ENCODE measurements around the gene STK10.

STK10 gene

GRCh38 chr5:172182291-172182690 is 5.7 kb downstream of the STK10 start:
- no peak for DNase-seq (ENCODE audit: low read depth)
- TF ChIP-seq, protein P1, sequence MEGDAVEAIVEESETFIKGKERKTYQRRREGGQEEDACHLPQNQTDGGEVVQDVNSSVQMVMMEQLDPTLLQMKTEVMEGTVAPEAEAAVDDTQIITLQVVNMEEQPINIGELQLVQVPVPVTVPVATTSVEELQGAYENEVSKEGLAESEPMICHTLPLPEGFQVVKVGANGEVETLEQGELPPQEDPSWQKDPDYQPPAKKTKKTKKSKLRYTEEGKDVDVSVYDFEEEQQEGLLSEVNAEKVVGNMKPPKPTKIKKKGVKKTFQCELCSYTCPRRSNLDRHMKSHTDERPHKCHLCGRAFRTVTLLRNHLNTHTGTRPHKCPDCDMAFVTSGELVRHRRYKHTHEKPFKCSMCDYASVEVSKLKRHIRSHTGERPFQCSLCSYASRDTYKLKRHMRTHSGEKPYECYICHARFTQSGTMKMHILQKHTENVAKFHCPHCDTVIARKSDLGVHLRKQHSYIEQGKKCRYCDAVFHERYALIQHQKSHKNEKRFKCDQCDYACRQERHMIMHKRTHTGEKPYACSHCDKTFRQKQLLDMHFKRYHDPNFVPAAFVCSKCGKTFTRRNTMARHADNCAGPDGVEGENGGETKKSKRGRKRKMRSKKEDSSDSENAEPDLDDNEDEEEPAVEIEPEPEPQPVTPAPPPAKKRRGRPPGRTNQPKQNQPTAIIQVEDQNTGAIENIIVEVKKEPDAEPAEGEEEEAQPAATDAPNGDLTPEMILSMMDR (IDR thresholded peaks at IDR 0.05; ENCODE audit: insufficient read depth, low read depth, low read length, missing control alignments) = no peak
- no peak overlapping the region for H3K4me3 ChIP-seq (ENCODE audit: low read depth, low read length)

- no peak overlapping the region for H3K4me3 ChIP-seq (ENCODE audit: low read depth, low read length)
- no peak for DNase-seq (ENCODE audit: low read depth)
- TF ChIP-seq, protein P1 (IDR thresholded peaks at IDR 0.05; ENCODE audit: insufficient read depth, low read depth, low read length, missing control alignments) = no peak
Measured at GRCh38 chr5:172180936-172181335, 7.1 kb downstream of the STK10 start.

- TF ChIP-seq, protein P1 (IDR thresholded peaks at IDR 0.05; ENCODE audit: insufficient read depth, low read depth, low read length, missing control alignments) = no peak
- peak; percentile 85 for DNase-seq (ENCODE audit: low read depth)
Measured at GRCh38 chr5:172178991-172179989, 8.7 kb downstream of the STK10 start.

DNA sequence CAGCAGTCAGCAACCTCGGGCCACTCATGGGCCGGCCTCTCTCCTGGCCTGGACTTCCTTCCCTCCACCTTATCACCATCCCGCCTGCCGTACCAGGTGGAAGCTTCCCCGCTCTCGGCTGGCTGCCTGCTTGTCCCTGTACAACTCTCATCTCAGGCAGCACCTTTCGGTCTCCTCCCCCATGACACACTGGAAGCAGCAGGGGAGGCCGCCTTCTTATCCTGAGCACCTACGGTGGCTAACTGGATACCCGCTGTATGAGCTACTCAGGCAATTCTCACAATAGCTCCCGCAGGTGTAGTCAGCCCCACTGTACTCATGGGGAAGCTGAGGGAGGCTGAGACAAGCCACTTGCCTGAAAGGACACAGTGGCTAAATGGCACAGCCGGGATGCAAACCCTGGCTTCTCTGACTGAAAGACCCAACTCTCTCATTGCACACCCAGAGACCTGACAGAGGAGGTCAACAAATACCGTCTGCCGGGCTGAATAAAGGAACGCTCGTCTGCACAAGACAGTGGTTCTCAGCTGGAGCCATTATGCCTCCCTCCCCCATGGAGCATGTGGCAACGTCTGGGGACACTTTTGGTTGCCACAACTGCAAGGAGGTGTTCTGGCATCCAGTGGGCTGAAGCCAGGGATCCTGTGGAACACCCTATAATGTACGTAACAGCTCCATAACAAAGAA is 9.6 kb downstream of the STK10 start:
- peak; percentile 79 for DNase-seq (ENCODE audit: low read depth)
- peak overlapping the region; percentile 53 for H3K4me3 ChIP-seq (ENCODE audit: low read depth, low read length)
- TF ChIP-seq, protein P1 (IDR thresholded peaks at IDR 0.05; ENCODE audit: insufficient read depth, low read depth, low read length, missing control alignments) = no peak

More at GRCh38 chr5:172178991-172179989, 8.7 kb downstream of the STK10 start:
- H3K4me3 ChIP-seq (ENCODE audit: low read depth, low read length) = peak overlapping the region; percentile 53

- TF ChIP-seq, protein P1 (IDR thresholded peaks at IDR 0.05; ENCODE audit: insufficient read depth, low read depth, low read length, missing control alignments) = no peak
- no peak overlapping the region for H3K4me3 ChIP-seq (ENCODE audit: low read depth, low read length)
- no peak for DNase-seq (ENCODE audit: low read depth)
Measured at GRCh38 chr5:172177176-172177575, 10.8 kb downstream of the STK10 start.

GRCh38 chr5:172175263-172175719 is 12.7 kb downstream of the STK10 start:
- DNase-seq (ENCODE audit: low read depth) = peak; percentile 93
- TF ChIP-seq, protein P1 (IDR thresholded peaks at IDR 0.05; ENCODE audit: insufficient read depth, low read depth, low read length, missing control alignments) = no peak
- H3K4me3 ChIP-seq (ENCODE audit: low read depth, low read length) = peak overlapping the region; percentile 53

Data from GM12865 (cell line).